Astrocyte (in vitro differentiated cells and primary cell): ENCODE measurements around the gene CSNK1G3. TPM values are rescaled to one million over a fixed set of nuclear protein-coding genes. Genes with fewer than 3 reads are reported as not detected.

Experiments used
- DNase-seq: peaks from one replicate; pipeline ENCODE4 v3.0.0-alpha.2; 2010; ENCODE audit warnings: low read depth
- FAIRE-seq: peaks from 2 replicates; lab custom pipeline; 2011; peaks lifted over from hg19 to GRCh38; lab: Jason Lieb, UNC
- H2AFZ ChIP-seq: 2 replicates; pipeline ENCODE4 v1.6.0; 2012; ENCODE audit warnings: low read depth, low read length, inconsistent platforms
- H3K27ac ChIP-seq: 2 replicates; pipeline ENCODE4 v1.5.1; 2011; ENCODE audit warnings: low read depth, low read length, inconsistent platforms
- H3K27me3 ChIP-seq: 2 replicates; pipeline ENCODE4 v1.6.0; 2011; ENCODE audit warnings: low read length, inconsistent platforms; ENCODE audit not compliant: insufficient read depth
- H3K36me3 ChIP-seq: 2 replicates; pipeline ENCODE4 v1.5.1; 2011; ENCODE audit warnings: low read length, inconsistent platforms; ENCODE audit not compliant: insufficient read depth
- H3K4me1 ChIP-seq: 2 replicates; pipeline ENCODE4 v1.5.1; 2011; ENCODE audit warnings: low read length, inconsistent platforms; ENCODE audit not compliant: insufficient read depth
- H3K4me2 ChIP-seq: 2 replicates; pipeline ENCODE4 v1.6.0; 2012; ENCODE audit warnings: low read length, inconsistent platforms
- H3K4me3 ChIP-seq: 2 replicates; pipeline ENCODE4 v1.5.1; 2011; ENCODE audit warnings: low read depth, mild to moderate bottlenecking, low read length, inconsistent platforms; ENCODE audit not compliant: insufficient read depth
- H3K79me2 ChIP-seq: 2 replicates; pipeline ENCODE4 v1.6.0; 2012; ENCODE audit warnings: mild to moderate bottlenecking, low read length, inconsistent platforms; ENCODE audit not compliant: insufficient read depth
- H3K9ac ChIP-seq: 2 replicates; pipeline ENCODE4 v1.6.0; 2012; ENCODE audit warnings: mild to moderate bottlenecking, low read length, inconsistent platforms
- H3K9me3 ChIP-seq: 2 replicates; pipeline ENCODE4 v1.5.1; 2012; ENCODE audit warnings: low read depth, mild to moderate bottlenecking, low read length, inconsistent platforms; ENCODE audit not compliant: insufficient read depth
- H4K20me1 ChIP-seq: 2 replicates; pipeline ENCODE4 v1.6.0; 2012; ENCODE audit warnings: low read length, inconsistent platforms; ENCODE audit not compliant: insufficient read depth
- H3K27ac Mint-ChIP-seq: one replicate; pipeline ENCODE4 v1.8.0; 2021; ENCODE audit warnings: mild to moderate bottlenecking, mixed read lengths; ENCODE audit not compliant: unreplicated experiment
- H3K27me3 Mint-ChIP-seq: one replicate; pipeline ENCODE4 v1.8.0; 2021; ENCODE audit warnings: low read depth, mixed read lengths; ENCODE audit not compliant: unreplicated experiment
- H3K36me3 Mint-ChIP-seq: one replicate; pipeline ENCODE4 v1.8.0; 2021; ENCODE audit warnings: low read depth, mixed read lengths; ENCODE audit not compliant: unreplicated experiment
- H3K4me1 Mint-ChIP-seq: one replicate; pipeline ENCODE4 v1.8.0; 2021; ENCODE audit warnings: low read depth, mixed read lengths; ENCODE audit not compliant: unreplicated experiment
- H3K4me3 Mint-ChIP-seq: one replicate; pipeline ENCODE4 v1.8.0; 2021; ENCODE audit warnings: mild to moderate bottlenecking, moderate library complexity, mixed read lengths; ENCODE audit not compliant: unreplicated experiment
- H3K9me3 Mint-ChIP-seq: one replicate; pipeline ENCODE4 v1.8.0; 2021; ENCODE audit warnings: mild to moderate bottlenecking, mixed read lengths; ENCODE audit not compliant: unreplicated experiment
- CTCF ChIP-seq: IDR thresholded peaks from 2 replicates; pipeline ENCODE4 v1.5.1; 2011; ENCODE audit warnings: low read depth, mild to moderate bottlenecking, inconsistent platforms, low read length, moderate library complexity; ENCODE audit not compliant: insufficient read depth
- EZH2 ChIP-seq: IDR thresholded peaks from 2 replicates; pipeline ENCODE4 v1.6.1; 2012; ENCODE audit warnings: mild to moderate bottlenecking, low read length, inconsistent platforms; ENCODE audit not compliant: insufficient read depth
- total RNA-seq: library from RNA; stranded (reverse); gene quantifications from 2 replicates; pipeline ENCODE4 v1.2.1, GENCODE V29; 2021

The CSNK1G3 gene
- total RNA-seq, 1 donor from 2014 or later: 59.4 TPM

- TF ChIP-seq CTCF: no peak
- no peak for TF ChIP-seq EZH2
- H3K27ac ChIP-seq: peak overlapping the region; percentile 86
- H3K4me2 ChIP-seq: peak overlapping the region; percentile 99
- peak overlapping the region; percentile 95 for H3K27ac Mint-ChIP-seq
- peak overlapping the region; percentile 41 for H2AFZ ChIP-seq
- peaks cover 25% of the 10 kb centered on the region for H3K4me1 Mint-ChIP-seq
- H3K79me2 ChIP-seq: peaks cover 52% of the 10 kb centered on the region
- H3K36me3 ChIP-seq: no peaks in the 10 kb centered on the region
- H3K9me3 ChIP-seq: no peaks in the 10 kb centered on the region
- H3K27me3 Mint-ChIP-seq: no peaks in the 10 kb centered on the region
- peak overlapping the region; percentile 76 for H3K4me3 ChIP-seq
- no peaks in the 10 kb centered on the region for H3K27me3 ChIP-seq
- FAIRE-seq (no peak), DNase-seq (peak; percentile 45)
- peaks cover 11% of the 10 kb centered on the region for H3K4me1 ChIP-seq
- peak overlapping the region; percentile 88 for H3K9ac ChIP-seq
- H4K20me1 ChIP-seq: peaks cover 47% of the 10 kb centered on the region
- H3K36me3 Mint-ChIP-seq: no peaks in the 10 kb centered on the region
- H3K4me3 Mint-ChIP-seq: peak overlapping the region; percentile 100
- H3K9me3 Mint-ChIP-seq: no peaks in the 10 kb centered on the region
These were observed 859 bp downstream of the CSNK1G3 start for GRCh38 chr5:123512611-123513461.

GRCh38 chr5:123514615-123515355 is 2.8 kb downstream of the CSNK1G3 start:
- DNase-seq: no peak
- Histone ChIP-seq H4K20me1 (peaks cover 66% of the 10 kb centered on the region), H3K27ac (no peak overlapping the region), H3K4me3 (no peak overlapping the region), H3K27me3 (no peaks in the 10 kb centered on the region), H3K4me2 (peak overlapping the region; percentile 27), H3K9ac (no peak overlapping the region), H2AFZ (no peak overlapping the region), H3K79me2 (peaks cover 72% of the 10 kb centered on the region), H3K36me3 (no peaks in the 10 kb centered on the region), H3K4me1 (peaks cover 11% of the 10 kb centered on the region), H3K9me3 (no peaks in the 10 kb centered on the region)
- no peaks in the 10 kb centered on the region for H3K9me3 Mint-ChIP-seq
- no peaks in the 10 kb centered on the region for H3K27me3 Mint-ChIP-seq
- no peaks in the 10 kb centered on the region for H3K36me3 Mint-ChIP-seq
- peak; percentile 34 for FAIRE-seq
- no peak overlapping the region for H3K27ac Mint-ChIP-seq
- TF ChIP-seq CTCF (no peak), EZH2 (no peak)
- peaks cover 30% of the 10 kb centered on the region for H3K4me1 Mint-ChIP-seq
- peak overlapping the region; percentile 78 for H3K4me3 Mint-ChIP-seq
